HG03097 (cell line): ENCODE results near the gene LMO1.

ENCODE experiments used
- ATAC-seq: cut with Tn5 transposase; IDR thresholded peaks from one replicate; pipeline ENCODE4 v1.9.1; 2021; ENCODE audit not compliant: unreplicated experiment, low FRiP score

LMO1 gene

DNA sequence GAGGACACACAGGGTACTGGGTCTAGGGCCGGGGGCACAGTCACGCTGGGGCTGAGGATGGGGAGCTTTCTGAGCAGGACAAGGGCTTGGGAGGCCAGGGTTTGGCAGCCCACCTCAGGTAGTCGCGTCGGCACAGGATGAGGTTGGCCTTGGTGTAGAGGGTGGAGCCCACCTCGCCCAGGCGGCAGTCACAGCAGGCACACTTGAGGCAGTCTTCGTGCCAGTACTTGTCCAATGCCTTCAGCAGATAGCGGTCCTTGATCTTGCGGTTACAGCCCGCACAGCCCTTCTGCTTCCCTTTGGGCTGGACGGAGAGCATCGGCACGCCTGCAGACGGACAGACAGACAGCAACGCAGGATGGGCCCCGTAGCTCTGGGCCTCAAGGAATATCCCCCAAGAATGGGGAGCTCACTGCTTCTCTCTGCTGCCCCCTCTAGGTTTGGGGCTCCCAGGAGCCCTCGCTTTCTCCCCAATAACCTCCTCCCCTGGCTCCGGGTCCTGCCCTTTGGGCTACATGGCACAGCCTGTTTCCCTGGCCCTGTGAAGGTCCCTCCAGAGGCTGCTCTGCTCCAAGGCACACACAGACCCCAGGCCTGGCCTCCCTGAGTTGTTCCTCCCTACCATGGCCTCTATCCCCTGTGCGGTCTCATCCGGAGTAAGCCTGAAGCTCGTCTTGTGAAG lies 33.4 kb downstream of the LMO1 start:
- no peak for ATAC-seq

DNA sequence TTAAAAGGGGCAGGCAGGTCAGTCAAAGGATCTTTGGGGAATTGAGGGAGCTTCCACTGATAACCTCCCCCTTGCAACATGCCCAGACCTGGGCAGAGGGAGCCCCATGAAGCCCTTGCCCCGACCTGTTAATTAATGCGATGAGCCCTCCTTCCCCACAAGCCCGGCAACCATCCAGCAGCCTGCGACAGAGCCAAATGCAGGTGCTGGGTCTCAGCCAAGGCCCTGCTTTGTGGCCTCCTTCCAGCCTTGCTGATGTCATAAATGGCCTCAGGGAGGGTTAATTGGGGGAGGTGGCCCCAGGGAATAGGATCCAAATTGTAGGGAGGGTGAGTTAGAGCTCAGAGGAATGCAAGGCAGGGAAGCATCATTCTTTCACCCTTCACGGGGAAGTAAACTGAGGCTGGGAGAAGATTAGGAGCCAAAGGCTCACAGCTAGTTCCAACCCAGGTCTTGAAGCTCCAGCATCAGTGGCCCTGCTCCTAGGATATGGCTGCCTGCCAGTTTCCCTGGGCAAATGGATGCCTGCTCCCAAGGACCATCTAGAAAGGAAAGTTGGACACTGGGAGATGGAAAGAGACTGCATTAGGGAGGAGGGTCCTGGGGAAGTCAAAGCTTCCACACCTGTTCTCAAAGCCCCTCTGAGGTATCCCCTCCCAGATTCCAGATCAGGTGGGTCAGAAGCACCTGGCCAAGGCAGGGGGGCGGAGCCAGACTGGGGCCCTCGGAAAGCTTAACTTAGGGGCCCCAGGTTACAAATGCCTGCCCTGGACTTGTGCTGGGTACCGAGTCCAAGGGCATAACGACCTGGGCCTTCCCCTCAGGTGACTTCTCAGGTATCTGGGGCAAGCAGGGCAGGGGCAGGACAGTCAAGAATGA lies 34.1 kb downstream of the LMO1 start:
- ATAC-seq, result no peak

DNA sequence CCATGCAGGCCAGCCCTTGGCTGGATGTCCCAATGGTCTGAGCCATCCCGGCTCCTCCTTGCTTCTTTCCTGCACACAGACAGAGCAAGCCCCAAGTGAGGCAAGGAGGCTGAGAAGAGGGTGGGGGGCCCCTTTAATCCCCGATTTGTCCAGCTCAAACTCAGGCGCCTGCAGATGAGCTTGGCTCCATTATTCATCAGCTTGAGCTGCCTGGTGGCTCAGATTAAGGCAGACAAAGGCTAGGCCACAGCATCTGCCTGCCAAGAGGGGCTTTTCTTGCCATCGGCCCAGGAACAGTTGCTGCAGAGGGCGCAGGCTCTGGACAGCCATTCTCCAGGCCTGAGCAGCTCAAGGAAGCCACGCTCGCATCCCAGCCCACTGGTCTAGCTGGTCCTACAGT lies 35.4 kb downstream of the LMO1 start:
- ATAC-seq, result no peak

DNA sequence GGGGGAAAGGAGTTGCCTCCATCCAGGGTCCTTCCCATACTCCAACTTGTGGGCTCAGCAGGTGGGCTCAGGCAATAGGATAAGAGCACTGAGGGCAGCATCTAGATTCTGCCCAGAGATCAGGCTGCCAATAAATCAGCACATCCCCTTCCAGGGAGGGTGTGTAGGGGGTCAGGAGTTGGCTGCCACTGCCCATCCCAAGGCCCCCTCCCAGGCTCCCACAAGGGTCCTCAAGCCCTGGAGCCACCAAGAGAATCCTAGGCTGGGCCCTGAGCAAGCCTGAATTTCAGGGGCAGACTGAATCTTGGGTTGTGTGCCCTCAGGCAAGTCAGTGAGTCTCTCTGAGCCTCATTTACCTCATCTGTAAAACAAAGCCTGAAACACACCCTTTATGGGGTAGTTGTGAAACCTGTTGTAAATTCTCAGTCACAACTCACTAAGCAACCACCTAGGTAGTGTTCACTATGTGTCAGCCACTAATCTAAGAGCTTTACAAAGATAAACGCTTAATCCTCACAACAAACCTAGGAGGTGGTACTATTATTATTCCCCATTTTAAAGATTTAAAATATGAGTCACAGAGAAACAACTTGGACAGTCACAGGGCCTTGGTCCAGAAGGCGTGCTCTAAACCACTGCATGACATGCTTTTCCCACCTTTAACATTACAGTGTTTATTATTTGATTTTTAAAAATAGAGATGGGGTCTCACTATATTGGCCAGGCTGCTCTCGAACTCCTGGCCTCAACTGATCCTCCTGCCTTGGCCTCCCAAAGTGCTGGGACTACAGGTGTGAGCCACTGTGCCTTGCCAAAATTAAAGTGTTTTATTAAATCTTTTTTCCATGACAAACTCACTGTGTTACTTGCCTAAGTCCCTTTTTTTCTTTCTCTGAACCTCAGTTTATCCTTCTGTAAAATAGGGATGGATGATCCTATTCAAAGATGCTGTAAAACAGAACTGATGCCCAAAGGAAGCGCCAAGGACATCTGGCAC lies 36.2 kb downstream of the LMO1 start:
- no peak for ATAC-seq

DNA sequence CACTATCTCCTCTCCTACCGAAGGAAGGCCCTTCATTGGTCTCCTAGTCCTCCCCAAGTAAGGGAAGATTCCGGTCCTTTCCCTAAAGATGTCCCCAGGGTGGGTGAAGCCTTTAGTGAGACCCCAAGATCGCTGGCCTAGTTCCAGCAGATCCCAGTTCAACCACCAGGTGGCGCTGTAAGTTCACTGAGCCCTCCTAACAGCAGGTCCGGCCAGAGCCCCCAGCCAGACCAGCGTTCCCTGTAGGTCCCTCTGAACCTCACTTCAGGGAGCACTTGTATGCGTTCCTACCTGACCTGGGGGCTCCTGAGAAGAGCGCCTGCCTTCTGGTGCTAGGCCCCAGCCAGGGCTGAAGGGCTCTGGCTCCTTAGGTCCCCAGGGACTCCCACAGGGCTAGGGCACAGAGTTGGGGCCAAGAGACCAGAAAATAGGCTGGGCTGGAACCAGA lies 38.1 kb downstream of the LMO1 start:
- no peak for ATAC-seq

DNA sequence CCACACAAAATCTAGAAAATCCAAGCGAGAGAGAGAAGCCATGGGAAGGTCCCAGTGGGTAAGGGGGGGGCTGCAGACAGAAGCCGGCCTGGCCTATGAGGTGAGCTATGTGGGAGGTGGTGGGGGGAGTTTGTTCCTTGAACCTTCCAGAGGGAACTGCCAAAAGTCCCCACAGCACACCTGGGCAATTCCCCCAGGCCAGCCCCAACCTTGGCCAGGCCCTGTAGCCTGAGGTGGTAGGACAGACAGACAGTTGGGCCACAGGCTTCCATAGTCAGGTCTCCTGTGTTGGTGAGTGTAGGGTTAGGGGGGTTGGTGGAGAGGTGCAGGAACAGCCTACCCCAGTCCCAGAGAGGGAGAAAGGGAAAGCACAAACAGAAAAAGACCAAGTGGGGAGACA lies 39.0 kb downstream of the LMO1 start:
- no peak for ATAC-seq

DNA sequence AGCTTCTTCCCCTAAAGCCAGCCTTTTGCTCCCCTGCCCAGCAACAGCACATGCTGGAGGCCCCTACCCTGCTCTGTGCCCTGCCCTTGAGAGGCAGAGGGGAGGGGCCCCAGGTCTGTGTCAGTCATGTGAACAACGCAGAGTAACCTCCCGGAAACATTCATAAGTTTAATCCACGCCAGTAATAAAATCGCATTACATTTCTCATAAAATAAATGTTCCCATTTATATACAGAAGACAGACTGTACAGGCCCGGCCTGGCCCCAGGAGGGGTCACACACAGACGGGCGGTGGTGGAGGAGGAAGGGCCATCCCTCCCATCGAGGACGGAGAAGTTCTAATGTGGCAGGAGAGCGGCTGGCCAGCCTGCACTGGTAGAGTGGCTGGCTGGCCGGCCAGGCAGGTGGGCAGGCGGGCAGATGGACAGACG lies 39.5 kb downstream of the LMO1 start:
- no peak for ATAC-seq

DNA sequence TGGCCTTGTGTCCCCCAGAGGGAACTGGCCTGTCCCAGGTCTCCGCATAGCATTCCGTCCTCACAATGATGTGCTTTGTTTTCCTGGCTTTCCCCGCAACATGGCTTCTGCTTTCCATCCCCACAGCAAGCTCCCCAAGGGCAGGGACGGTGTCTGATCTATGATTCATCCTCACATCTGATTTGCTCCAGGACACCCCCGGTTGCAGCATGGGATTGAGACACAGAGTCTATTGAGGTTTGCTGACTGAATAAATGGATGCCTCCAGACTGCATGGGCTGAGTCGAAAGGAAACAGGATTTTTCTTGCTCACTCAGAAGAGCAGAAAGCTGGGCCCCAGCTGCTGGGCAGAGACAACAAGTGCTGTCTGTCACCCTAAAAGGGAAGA lies 40.2 kb downstream of the LMO1 start:
- ATAC-seq, result no peak

DNA sequence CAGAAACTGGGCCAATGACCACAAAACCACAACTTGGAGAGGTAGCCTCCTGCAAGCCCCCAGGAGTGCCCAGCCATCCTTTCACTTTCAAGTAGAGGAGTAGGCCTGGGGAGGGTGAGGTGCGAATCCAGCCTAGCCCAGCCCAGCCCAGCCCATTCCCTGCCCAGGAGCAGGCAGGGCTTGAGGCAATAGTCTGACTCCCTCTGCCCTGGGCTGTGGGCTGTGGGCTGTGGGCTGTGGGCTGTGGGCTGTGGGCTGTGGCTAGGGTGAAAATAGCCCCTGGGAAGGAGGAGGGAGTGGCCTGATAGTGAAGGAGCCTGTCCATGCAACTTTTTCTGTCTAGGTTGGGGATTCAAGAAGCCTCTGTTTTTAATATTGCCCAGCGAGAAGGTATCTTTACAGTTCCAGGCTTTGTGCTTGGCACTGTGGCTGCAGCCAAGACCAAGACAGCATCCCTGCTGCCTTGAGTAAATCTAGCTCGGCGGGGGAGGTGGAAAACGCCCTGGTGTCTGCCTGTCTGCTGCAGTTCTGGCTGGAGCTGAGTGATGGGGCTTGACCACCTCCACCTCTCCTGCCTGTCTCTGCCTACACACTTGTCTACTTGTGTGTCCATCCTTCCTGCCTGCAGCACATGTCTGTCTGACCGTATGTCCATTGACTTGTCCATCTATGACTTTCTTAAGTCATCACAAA lies 40.7 kb downstream of the LMO1 start:
- ATAC-seq, result no peak

DNA sequence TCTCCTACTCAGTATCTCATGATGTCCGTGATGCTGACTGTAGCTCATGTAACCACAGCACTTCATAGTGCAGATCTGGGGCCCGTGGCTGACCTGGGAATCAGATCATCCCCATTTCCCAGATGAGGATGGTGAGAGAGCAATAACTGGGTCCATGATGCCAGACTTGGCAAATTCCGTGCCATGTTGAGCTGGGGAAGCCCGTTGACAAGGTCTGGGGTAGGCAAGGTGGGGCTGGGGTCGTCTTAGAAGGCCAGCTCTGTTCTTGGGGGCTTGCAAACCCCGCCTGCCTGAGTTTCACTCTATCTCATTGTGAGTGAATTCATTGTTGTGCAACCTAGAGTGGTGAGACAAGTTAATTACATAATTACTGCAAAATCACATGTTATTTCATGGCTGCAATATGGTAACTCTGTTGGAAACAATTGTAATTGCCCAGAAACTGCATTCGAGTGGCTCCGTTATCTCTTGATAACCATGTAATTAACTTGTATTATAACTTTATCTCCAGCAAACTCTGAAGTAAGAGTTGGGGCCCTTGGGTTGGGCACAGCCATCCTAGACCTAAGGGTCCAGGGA lies 41.7 kb downstream of the LMO1 start:
- no peak for ATAC-seq

DNA sequence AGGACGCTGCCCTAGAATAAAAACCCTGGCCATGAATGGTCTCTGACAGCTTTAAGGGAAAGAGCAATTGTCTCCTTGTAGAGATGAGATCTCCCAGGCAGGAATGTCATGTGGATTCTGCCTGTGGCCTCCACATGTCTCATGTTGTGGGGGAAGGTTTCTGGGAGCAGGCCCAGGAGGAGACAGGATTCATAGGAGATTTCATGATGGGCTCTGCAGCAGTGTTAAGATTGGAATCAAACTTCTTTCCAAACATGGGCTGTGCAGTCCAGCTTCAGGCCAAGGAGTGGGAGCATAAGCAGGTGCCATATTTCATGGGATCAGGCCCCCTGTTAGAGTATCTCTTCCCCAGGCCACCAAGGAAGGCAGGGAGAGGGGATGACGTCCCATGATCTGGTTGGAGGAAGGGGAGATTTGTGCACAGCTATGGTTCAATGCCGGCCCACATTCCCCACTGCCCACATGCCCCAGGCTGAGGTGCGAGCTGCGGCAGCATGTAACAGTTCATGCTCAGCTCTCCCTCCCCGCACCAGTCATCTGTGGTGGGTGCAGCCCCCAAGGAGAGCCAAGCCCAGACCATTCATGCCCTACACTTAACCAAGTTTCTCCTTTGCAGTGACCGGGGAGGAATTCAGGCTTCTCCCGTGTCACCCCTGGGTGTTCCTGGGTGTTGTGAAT lies 42.5 kb downstream of the LMO1 start:
- ATAC-seq, result no peak

DNA sequence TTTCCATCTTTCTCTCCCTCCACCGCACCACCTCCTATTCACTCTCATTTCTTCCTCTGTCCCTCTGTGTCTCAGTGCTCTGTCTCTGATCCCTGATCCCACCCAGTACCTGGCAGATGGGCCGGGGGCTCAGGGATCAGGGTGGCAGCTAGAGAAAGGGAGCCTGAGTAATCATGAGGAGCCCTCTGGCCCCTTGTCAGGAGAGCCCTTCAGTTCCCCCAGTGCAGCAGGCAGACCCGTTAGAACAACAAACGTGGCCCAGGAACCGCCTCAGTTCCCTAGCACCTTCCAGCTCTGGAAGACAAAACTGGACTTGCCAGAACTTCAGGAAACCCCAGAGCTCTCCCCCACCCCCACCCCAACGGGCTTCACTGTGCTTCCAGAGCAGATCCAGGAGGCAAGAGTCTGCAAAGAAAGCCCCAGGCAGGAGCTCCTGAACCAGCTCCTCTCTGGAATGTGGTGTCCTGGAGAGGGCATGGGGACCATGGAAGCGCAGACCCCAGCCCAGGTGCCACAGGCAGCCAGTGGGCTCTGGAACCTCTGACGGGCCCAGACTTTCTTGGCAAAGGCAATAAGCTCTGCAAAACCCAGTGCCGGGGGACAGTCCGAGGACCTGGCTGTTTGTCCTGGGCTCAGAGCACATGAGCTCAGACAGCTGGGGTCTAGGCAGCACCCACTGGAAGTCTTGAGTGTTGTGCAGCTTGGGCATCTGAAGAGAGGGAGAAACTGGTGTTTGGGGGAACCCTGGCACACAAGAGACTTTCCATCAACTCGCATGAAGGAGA lies 43.2 kb downstream of the LMO1 start:
- ATAC-seq, result no peak

DNA sequence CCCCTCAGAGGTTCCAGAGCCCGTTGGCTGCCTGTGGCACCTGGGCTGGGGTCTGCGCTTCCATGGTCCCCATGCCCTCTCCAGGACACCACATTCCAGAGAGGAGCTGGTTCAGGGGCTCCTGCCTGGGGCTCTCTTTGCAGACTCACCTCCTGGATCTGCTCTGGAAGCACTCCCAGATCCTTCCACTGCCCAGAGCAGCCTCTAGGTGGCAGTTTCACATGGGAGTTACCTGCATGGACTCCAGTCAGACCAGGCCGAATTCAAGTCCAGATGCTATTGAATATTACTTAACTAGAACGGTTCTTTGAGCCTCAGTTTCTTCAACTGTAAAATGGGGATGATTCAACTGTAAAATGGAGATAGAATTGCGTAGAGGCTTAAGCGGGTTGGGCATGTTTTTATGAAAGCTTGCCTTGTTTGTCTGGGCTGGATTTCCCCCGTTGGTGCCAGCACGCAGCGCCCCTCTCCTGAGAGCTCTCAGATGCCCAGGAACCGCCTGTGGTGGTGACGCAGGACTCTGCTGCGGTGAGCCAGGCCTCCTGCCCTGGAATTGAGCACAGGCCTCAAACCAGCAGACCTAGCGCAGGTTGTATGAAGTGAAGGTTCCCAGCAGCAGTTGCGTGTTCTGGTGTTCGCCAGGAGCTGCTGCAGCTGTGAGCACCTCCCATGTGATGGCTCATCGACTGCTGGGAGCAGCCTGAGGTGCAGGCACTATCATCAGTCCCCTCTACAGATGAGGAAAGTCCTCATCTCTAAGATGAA lies 44.2 kb downstream of the LMO1 start:
- ATAC-seq, result no peak

DNA sequence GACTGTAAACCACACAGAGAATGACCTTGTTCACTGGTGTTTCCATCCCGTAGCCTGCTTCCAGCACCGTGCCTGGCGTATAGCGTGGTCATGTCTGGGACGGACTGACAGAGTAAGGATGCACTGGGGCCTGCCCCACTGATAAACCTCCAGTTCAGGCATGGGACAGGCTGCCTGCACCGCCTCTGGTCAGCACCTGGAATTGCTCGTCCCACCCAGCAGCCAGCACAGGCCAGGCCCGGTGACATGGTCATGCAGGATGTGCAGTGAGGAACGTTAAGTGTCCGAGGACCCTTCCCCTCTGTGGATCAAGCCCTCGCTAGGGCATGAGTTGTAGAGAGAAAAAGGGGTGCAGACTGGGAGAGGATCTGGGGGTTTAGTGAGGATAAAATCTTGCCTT lies 44.8 kb downstream of the LMO1 start:
- no peak for ATAC-seq

DNA sequence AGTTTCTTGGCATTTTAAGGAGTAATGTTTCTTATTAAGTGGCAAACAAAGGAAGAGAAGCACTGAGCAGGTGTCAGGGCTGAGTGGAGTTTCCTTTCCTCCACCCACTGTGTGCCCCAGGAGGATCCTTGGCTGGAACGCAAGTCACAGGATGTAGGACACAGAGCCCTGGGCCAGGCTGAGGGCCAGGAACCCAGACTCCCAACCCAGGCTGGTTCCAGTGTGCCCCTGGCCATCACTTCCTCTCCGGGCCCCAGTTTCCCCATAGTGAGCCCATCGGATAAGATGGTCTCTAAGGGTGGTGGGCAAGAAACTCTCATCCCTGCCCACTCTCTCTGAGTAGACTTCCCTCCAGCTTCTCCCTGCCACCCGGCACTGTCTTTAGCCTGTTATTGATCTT lies 45.3 kb downstream of the LMO1 start:
- ATAC-seq, result no peak

DNA sequence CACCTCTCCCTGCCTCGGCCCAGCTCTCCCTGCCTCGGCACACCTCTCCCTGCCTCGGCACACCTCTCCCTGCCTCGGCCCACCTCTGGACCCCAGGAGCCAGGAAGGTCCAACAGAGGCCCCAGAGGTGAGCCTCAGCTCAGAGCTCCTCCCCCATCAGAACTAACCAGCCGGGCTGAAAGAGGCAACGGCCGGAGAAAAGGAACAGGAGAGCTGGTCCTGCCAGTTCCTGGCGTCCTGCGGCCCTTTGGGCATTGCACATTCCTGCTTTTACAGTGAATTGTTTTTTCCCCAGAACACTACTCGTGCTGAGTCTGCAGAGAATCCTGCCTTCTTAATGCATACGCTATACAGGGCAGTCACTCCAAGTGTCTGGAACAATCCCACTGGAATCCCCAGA lies 45.8 kb downstream of the LMO1 start:
- ATAC-seq, result no peak

DNA sequence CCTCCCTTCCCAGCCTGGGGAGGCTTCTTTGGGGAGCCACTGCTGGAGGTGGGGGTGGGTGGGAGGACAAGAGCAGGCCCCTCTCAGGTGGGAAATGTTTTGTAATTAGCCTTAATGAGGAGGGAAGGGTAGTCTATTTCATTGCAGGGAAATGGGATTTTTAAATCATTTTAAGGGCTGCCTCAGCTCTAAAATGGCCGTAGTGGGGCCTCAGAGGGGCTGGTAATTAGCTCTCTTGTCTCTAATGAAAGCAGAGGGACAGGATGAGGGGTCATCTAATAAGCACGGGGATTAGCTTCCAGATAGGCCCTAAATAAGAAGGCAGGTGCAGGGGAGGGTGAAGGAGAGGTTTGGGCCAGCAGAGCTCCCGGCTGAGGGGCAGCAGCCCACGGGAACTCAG lies 46.5 kb downstream of the LMO1 start:
- ATAC-seq, result no peak

DNA sequence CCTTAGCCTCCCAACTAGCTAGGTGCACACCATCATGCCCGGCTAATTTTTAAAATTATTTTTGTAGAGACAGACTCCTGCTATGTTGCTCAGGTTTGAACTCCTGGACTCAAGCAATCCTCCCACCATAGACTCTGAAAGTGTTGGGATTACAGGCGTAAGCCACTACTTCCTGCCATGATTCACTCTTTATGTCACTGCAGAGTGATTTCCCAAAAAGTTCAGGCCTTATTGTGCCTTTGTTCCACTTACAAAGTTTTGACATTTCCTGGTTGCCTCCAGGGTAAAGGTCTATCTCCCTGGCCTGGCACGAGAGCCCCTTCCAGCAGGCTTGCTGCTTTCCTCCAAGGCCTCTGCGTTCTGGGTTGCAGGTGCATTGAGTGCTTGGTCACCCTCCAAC lies 50.3 kb downstream of the LMO1 start:
- ATAC-seq, result no peak
